Measurements from ENCODE around the gene BCL2L14. TPM values are rescaled to one million over a fixed set of nuclear protein-coding genes. Genes with fewer than 3 reads are reported as not detected.

BCL2L14 gene
- total and polyA plus RNA-seq, 9 of the 15 experiments (the other 6 are each of a cell fraction or from before 2014, with no cell fraction given), result not detected

GRCh38 chr12:12028668-12029402, 41.9 kb upstream of the BCL2L14 start:
- BruUV-seq (replicated peaks), result no TSS peak
- no peaks in the 10 kb centered on the region for H4K20me1 ChIP-seq (replicated peaks; ENCODE audit: control insufficient read depth, insufficient read depth, low read length)
- no peaks in the 10 kb centered on the region for H3K79me2 ChIP-seq (ENCODE audit: control insufficient read depth, insufficient read depth, low read length)
- FAIRE-seq (no peak), ATAC-seq (no peak), DNase-seq (ENCODE audit: extremely low read depth in 1 of 4, low spot score in 3 of 4) (no peak)
- no peak overlapping the region for H3K27ac ChIP-seq (ENCODE audit: extremely low read depth, low read depth, low read length)
- ChIA-PET CTCF (ENCODE audit: low intra/inter-chr PET ratio) (no interaction called here), POLR2A (no interaction called here)
- H3K4me3 ChIP-seq, result no peak overlapping the region
- in situ Hi-C loops (cut with MboI) (no loop called here), intact Hi-C loops (cut with micrococcal nuclease) (no loop called here)
- H3K9me1 ChIP-seq (ENCODE audit: control insufficient read depth, insufficient read depth, low read length), result no peaks in the 10 kb centered on the region
- no peak overlapping the region for H3K4me2 ChIP-seq (ENCODE audit: insufficient read depth, low read length)
- H3K9ac ChIP-seq (ENCODE audit: insufficient read depth in 1 of 2, low read depth in 2 of 2, low read length in 2 of 2), result no peak overlapping the region
- H3K4me1 ChIP-seq (replicated peaks in 1 of 2; ENCODE audit: control insufficient read depth in 2 of 2, insufficient read depth in 2 of 2, low read length in 2 of 2), result no peaks in the 10 kb centered on the region
- H3K36me3 ChIP-seq (ENCODE audit: control insufficient read depth, insufficient read depth, low read length), result no peaks in the 10 kb centered on the region
- 4% methylated on average over 11 of the region's 11 CpGs for WGBS (ENCODE audit: insufficient coverage, low coverage, missing lambda C conversion rate)
- no peak overlapping the region for H2AFZ ChIP-seq (ENCODE audit: low read depth, low read length)
- no peaks in the 10 kb centered on the region for H3K9me3 ChIP-seq (replicated peaks; ENCODE audit: control insufficient read depth, insufficient read depth, low read depth, low read length)
- H3K27me3 ChIP-seq (ENCODE audit: control insufficient read depth in 2 of 2, insufficient read depth in 2 of 2, low read length in 2 of 2), result peaks cover 0 to 5% of the 10 kb centered on the region in 2 experiments; a peak in 1 of 5 replicates
- TF ChIP-seq GTF2E2 (tag; IDR thresholded peaks at IDR 0.05), result no peak
- no peak for TF ChIP-seq ZNF124 (CRISPR knock-in tag; IDR thresholded peaks at IDR 0.05)
- no peak for TF ChIP-seq PHB (CRISPR knock-in tag; IDR thresholded peaks at IDR 0.05)
- no peak for TF ChIP-seq E2F5 (CRISPR knock-in tag; IDR thresholded peaks at IDR 0.05)
- TF ChIP-seq POLR2B (IDR thresholded peaks at IDR 0.05; ENCODE audit: low read depth, partially characterized antibody), result no peak
- TF ChIP-seq RBBP5 (IDR thresholded peaks at IDR 0.05; ENCODE audit: borderline replicate concordance, insufficient read depth, low read length, poor library complexity, severe bottlenecking), result no peak
- TF ChIP-seq STAT5B (CRISPR knock-in tag; IDR thresholded peaks at IDR 0.05), result no peak
- no peak for TF ChIP-seq GABPA (tag; conservative IDR thresholded peaks at IDR 0.05; ENCODE audit: low read depth)
- no peak for TF ChIP-seq ZBTB34 (CRISPR knock-in tag; IDR thresholded peaks at IDR 0.05)
- no peak for TF ChIP-seq XRCC5 (IDR thresholded peaks at IDR 0.05; ENCODE audit: low read depth, low read length)
- no peak for TF ChIP-seq RHOXF2B (CRISPR knock-in tag; conservative IDR thresholded peaks at IDR 0.05)
- TF ChIP-seq ZNF384 (IDR thresholded peaks at IDR 0.05; ENCODE audit: low read depth, low read length), result no peak
- no peak for TF ChIP-seq PREB (CRISPR knock-in tag; IDR thresholded peaks at IDR 0.05)
- no peak for TF ChIP-seq ATF2 (CRISPR knock-in tag; IDR thresholded peaks at IDR 0.05)
- no peak for TF ChIP-seq ELK1 (CRISPR knock-in tag; IDR thresholded peaks at IDR 0.05)
- no peak for TF ChIP-seq ETV6 (IDR thresholded peaks at IDR 0.05; ENCODE audit: borderline replicate concordance in 1 of 2, low read depth in 2 of 2, low read length in 1 of 2)
- no peak for TF ChIP-seq ETV6 (CRISPR knock-in tag; IDR thresholded peaks at IDR 0.05; ENCODE audit: borderline replicate concordance)

Data from K562 (cell line).